IPS-18c (cell line): ENCODE data around the gene BAHCC1.

Experiments used
- H3K4me3 ChIP-seq: 2 replicates; pipeline ENCODE4 v1.7.0; 2013; ENCODE audit warnings: low read depth, mild to moderate bottlenecking, low read length, moderate library complexity; ENCODE audit not compliant: insufficient read depth
- H3K9me3 ChIP-seq: one replicate; pipeline ENCODE4 v1.6.1; 2013; ENCODE audit warnings: mild to moderate bottlenecking, low read length, moderate library complexity; ENCODE audit not compliant: control insufficient read depth, insufficient read depth

BAHCC1 gene

DNA sequence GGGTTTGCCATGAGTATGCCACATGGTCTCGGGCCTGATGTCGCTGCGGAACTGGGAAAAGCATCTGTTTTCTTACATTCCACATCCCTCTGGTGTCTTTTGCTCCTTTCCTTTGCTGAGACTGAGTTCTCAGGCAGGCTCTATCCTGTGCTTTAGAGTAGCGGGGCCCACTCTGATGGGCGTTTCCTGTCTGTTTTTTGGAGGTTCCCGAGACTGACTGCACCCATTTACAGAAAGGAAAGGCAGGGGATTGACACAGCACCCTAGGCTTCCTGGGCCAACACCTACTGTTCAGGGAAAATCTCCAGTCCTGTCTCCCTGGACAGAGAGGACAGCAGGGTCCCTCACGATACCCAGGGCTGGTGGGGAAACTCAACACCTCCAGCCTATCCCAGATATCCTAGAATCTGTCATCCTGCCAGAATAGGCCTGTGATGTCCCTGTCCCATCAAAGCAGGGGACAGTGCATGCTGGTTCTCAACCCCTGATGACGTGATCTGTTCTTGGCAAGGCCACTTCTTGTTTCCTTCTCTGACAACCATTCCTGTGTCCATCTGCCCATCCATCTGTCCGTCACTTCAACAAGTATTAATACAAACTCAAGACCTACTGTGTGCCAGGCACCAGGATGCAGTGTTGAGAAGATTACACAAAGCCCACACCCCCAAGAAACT, 75.2 kb downstream of the BAHCC1 start:
- H3K4me3 ChIP-seq: no peak overlapping the region
- H3K9me3 ChIP-seq: no peaks in the 10 kb centered on the region

DNA sequence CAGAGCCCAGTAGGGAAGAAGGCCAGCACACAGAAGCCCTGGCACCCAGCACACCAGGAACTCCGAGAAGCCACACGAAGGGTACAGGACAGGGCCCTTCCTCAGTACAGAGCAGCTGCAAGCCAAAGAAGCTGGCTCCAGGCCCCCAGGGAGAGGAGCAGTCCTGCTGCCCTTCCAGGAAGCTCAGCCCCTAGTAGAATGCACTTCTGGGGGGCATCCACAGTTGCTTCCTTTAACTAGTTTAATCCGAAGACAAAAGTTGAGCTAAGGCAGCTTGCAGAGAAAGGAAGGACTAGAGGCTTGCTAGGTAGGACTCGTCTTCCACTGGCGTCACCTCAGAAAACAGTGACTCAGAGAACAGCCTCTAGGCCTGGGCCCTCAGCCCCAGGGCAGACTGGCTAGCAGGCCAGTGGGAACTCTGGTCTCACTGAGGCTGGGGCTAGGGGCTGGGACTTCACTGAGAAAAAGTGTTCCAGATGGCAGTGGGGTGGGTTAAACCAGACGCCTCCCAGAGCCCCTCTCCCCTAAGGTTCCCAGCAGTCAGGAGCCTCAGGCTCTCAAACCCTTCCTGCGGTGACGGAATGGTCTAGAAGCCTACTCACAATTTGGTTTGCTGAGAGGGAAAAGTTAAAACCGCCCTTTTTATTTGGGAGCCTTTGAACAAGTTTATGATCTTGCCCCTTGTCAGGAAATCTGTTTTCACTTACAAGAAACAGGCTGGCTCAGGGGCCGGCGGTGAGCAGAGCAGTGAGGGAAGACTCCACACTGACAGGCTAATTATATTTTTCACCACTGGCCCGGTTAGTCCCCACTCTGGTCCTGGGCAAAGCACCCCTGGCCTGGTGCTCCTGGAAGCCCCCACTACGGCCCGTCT, 75.9 kb downstream of the BAHCC1 start:
- no peak overlapping the region for H3K4me3 ChIP-seq
- no peaks in the 10 kb centered on the region for H3K9me3 ChIP-seq

DNA sequence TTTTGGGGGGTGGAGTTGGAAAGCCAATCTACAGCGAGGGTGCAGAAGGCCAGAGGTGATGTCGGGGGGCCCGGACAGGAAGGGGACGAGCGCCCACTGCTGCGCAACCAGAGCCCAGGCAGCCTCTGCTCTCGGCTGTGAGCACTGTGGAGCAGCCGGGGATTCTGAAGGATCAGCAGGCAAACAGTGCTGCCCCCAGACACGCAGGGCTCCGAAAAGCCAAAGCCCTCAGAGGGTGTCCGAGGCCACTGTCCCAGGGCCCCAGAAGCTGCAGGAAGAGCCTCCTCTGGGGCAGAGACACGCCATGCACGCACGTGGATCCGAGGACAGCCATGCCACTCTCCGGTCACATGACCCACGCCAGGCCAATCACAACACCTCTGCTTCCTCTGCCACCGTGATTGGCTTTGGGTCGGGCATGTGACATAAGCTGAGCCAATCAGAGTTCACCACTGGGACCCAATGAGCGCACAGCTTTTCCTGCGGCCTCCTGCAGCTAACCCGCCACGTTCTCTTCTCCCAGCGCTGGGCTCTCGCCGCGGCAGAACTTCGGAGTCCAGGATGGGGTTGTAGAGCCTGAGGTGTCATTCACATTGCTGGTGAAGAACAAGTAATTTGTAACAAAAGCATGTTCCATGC, 76.7 kb downstream of the BAHCC1 start:
- Histone ChIP-seq H3K9me3 (no peaks in the 10 kb centered on the region), H3K4me3 (no peak overlapping the region)

DNA sequence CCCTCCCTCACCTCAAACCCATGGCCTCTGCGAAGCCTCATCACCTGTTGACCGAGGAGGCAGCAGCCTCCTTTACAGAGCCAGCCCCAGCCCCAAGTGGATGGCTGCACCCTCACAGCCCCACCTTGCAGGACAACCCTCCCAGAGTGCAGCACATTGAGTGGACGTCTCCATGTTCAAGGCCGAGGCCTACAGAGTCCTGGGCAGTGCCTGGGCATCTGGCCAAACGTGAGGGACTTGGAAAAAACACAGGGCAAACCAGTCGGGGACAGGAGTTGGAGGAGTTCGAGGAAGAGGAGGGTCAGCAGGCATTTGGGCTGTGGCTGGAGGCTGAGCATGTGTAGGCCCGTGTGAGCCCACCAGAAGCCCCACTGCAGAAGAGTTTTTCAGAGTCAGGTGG, 77.8 kb downstream of the BAHCC1 start:
- Histone ChIP-seq H3K9me3 (no peaks in the 10 kb centered on the region), H3K4me3 (no peak overlapping the region)

DNA sequence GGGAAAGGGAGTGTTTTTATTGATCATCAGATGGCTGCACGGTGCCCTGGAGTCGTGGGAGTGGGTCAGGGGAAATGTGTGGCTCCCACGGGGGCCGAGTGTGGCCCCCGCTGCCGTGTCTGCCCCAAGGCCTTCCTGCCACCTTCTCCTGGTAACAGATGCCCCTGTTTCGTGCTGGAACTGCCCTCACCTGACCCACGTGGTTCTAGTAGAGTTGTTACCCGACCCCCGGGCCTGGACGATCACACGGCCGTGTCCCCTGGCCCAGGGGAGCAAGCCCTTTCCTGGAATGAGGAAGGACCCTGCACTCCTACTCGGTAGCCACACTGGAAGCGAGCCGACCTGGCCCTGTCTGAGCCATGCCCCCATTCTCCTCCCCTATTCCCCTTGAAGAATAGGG, 79.7 kb downstream of the BAHCC1 start:
- Histone ChIP-seq H3K4me3 (no peak overlapping the region), H3K9me3 (no peaks in the 10 kb centered on the region)

DNA sequence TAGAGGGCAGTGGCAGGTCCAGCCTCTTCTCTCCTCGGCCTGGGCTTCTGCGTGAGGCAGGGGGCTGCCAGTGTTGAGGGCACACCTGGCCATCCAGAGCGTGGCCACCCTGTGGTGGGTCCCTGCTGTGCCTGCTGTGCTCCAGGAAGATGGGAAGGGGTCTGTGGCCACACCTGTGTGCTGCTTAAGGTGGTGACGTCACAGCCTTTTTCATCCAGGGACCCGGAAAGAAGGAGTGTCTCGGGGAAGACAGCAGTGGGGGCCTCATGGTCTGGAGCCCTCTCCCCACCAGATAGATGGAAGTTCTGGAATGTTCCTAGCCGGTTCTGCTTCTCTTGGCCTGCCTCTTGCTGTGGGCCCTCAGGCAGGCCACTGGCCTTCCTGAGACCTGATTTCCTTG, 80.8 kb downstream of the BAHCC1 start:
- Histone ChIP-seq H3K4me3 (no peak overlapping the region), H3K9me3 (no peaks in the 10 kb centered on the region)

DNA sequence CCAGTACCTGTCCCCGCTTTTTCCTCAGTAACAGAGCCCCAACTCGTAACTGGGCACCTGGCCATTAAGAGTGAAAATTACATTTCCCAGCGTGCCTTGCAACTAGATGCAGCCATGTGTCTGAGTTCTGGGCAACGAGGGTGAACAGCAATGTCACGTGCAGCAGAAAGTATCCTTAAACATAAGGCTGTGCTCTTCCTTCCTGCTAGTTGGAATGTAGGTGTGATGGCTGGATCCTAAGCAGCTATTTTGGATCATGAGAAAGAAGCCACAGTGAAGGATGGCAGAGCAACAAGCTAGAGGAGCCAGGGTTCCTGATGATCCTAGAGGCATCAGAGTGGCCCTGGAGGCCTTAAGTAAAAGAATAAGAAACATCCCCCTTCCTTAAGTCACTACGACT, 81.4 kb downstream of the BAHCC1 start:
- Histone ChIP-seq H3K4me3 (no peak overlapping the region), H3K9me3 (no peaks in the 10 kb centered on the region)

DNA sequence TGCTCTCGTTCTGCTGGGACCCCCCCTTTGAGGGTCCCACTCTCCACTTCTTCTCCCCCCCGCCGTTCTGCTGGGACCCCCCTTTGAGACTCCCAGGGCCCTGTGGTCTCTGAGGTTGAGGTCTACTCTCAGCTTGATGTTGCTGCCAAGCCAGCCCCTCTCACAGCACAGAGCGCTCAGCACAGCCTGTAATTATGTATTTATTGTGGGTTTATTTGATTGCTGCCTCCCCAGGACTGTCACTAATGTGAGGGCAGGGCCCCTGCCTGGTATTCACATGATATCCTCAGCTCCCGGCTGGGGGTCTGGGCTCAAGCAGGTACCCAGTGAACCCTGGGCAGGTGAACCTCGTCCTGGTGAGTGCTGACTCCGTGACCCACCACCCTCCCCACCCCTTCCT, 81.9 kb downstream of the BAHCC1 start:
- H3K4me3 ChIP-seq: no peak overlapping the region
- H3K9me3 ChIP-seq: no peaks in the 10 kb centered on the region

DNA sequence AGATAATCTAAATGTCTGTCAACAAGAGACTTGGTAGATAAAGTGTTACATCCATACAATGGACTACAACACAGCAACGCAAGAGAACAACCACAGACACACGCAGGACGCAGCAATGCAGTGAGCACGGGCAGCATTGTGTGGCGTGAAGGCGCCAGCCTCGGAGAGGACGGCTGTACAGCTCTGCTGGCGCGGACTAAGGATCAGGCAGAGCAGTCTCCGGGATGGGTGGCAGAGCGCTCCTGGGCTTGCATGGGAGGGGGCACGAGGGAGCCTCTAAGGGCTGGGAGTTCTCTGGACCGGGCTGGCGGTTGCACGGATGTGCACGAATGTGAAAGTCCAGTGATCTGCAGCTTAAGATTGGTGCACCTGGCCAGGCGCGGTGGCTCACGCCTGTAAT, 82.9 kb downstream of the BAHCC1 start:
- no peak overlapping the region for H3K4me3 ChIP-seq

DNA sequence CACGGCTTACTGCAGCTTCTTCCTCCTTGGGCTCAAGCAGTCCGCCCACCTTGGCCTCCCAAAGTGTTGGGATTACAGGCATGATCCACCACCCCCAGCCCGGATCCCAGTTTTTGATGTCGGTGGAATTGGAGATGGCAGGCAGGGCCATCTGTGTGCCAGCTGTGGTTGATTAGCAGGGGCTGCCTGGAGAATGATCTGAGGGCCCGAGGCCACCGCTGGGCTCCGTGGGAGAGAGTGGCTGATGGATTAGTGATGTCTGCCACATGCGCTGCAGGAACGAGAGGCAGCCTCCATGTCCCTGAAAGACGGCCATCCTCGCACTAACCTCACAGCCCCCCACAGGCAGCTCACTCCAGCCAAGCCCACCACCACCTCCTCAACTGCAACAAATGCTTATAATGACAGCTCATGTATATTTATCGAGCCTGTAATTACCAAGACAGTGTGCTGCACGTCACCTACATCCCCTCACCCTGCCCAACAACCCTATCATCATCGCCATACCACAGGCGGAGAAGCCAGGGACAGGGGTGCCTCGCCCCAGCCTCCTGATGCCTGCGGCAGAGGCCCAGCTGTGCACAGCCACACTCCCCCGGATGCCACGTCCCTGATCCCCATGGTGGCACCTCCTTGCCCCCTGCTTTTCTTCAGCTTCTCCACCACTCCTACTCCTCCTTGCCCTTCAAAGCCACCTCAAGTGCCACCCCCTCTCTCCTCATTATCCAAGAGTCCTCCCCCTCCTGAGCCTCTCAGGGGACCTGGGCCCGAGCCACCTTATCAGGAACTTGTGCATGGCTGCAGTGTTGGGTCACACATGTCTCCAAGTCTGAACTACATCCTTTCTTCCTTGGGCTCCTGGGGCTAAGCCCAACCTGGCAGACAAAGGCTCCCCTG, 84.2 kb downstream of the BAHCC1 start:
- H3K9me3 ChIP-seq: no peaks in the 10 kb centered on the region
- H3K4me3 ChIP-seq: no peak overlapping the region

More for the DNA sequence above, 82.9 kb downstream of the BAHCC1 start:
- H3K9me3 ChIP-seq: no peaks in the 10 kb centered on the region

DNA sequence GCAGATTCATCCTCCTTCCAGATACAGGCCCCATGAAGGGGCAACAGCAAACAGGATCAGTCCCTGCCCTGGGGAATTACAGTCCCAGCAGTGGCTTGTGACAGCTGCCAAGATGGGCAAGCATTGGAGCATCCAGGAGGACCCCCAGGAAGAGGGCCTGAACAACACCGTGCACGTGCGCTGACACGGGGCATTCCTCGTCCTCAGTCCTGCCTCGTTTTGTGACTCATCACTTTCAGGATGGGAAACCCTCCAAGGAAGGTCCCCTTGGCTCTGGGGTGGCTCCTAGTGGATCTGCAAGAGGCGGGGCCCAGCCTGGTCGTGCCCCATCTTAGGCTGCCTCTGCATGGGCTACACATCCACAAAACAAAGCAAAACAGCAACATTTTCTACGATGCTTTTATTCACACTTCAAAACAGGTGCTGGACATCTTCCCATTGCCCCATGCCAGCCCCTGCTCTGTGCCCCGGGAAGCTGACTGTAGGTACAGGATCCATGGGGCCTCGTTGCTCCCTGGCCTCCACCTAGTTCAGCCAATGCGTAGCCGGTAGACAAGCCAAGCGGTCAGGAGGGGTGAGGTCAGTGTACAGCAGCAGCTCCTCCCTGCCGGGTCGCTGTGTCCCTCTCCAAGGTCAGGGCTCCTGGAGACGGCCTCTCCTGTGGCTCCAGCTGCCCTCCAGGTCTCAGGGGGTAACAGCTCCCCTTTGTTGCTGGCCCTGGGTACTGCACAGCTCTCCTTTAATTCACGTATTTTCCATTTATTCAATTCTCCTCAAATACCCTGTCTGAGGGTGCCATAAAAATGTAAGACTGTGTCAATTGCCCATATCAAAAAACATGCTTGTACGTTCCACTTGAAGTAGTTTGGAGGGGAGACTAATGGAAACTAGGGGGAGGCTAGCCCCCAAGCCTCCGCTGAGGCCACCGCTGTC, 85.1 kb downstream of the BAHCC1 start:
- H3K9me3 ChIP-seq: no peaks in the 10 kb centered on the region
- H3K4me3 ChIP-seq: no peak overlapping the region

DNA sequence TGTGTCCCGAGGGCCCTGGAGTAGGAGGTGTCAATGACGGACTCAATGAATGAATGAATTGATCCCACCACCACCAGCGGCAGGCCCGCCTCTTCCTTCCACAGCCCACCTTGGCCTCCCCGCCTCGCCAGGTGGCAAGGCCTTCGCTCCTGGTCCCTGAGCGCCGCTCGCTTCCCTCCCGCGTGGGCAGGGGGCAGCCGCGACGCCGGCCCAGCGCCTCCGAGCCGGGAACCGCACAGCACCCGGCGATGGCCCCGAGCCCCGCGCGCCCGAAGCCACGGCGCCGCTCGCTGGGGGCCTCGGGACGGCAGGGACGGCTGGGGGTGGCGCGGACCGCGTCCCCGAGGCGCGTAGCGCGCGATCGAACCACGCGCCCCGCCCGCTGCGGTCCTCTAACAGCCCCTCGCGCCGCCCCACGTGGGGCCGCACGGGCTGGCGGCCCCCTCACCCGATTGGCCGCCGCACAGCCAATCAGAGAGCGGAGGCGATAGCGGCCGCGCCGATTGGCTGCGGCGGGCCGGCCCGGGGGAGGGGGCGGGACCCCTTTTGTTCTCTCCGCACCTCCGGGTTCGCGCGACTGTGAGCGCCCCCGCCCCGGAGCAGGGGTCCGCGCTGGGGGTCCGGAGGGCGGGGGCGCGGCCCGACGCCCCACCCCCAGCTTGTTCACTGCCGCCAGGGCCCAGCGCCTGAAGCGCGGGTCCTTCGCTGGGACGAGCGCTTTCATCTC, 86.0 kb downstream of the BAHCC1 start:
- peak overlapping the region; percentile 31 for H3K4me3 ChIP-seq

DNA sequence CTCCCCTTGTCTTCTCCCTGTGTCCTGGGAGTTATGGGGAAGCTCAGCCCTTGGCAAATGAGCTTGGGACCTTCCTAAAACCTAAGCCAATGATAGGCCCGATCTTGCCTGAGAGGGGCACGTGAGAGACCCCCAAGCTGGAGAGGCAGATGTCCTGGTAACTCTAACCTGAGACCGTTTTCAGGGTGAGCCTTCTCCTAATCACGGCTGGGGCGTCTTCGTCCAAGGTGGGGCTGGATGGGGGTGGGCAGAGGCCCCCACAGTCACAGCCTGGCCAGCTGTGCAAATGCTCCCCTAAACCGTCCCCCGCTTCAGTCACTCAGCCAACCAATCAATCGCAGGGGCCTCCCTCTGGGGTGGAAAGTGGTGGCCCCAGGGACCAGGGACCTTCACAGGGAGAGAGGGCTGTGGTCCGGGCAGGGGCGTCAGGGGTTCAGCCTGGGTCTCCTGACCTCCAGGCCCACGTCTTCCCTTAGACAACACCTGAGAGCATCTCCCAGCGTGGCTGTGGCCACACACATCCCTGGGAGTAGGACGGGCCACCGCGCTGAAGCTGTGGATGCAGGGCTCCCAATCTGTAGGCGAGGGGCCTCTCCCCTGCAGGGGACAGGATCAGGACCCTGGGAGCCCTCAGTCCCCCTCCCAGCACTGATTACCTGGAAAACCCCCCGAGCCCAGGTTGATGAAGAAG, 86.7 kb downstream of the BAHCC1 start:
- H3K4me3 ChIP-seq: peak overlapping the region; percentile 31; the same call in 1 of the 2 replicates

More for the DNA sequence above, 86.0 kb downstream of the BAHCC1 start:
- H3K9me3 ChIP-seq: no peaks in the 10 kb centered on the region

DNA sequence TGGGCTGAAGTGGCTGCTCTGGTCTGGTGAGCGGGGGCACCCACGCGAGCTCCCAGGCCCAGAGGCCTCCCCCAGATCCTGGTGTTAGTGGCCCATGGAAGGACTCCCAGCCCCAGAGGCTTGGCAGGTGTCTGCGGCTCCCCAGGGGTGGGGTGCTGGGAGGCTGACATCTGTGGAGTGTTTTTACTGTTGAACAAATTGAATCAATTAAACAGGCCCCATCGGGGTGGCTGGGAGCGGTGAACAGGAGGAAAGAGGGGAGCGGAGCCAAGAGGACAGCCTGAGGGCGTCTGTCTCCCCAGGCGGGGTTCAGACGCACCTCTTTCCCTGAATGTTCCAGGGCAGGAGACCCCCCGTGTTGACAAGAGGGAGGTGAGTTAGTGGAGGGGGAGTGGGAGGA, 87.4 kb downstream of the BAHCC1 start:
- H3K4me3 ChIP-seq: no peak overlapping the region
- H3K9me3 ChIP-seq: no peaks in the 10 kb centered on the region

More for the DNA sequence above, 86.7 kb downstream of the BAHCC1 start:
- H3K9me3 ChIP-seq: no peaks in the 10 kb centered on the region
